SK-N-MC (cell line): Measurements from ENCODE around the gene PRELID1.

Experiments
- EZH2 ChIP-seq: fragments of 200-600 bp; sonication (generic); IDR thresholded peaks from one replicate; pipeline ENCODE4 v1.6.1; 2017; ENCODE audit warnings: antibody characterized with exemption
- POLR2AphosphoS5 ChIP-seq: IDR thresholded peaks from 2 replicates; pipeline ENCODE4 v1.6.1; 2012; ENCODE audit warnings: mild to moderate bottlenecking, low read depth, low read length, borderline replicate concordance

- TF ChIP-seq POLR2AphosphoS5 (no peak), EZH2 (no peak)
These were observed 34.9 kb downstream of the PRELID1 start for GRCh38 chr5:177338251-177339106.
